WTC11 (cell line): ENCODE data around the gene LGALS3.

Source experiments
- ATF2 ChIP-seq: sonication (generic); formaldehyde crosslinking; IDR thresholded peaks from 2 replicates; pipeline ENCODE4 v1.8.1; 2022; ENCODE audit warnings: low read depth, missing genetic modification reagents, borderline replicate concordance
- CREB1 ChIP-seq: sonication (generic); formaldehyde crosslinking; IDR thresholded peaks from 2 replicates; pipeline ENCODE4 v1.8.0; 2023; ENCODE audit warnings: mild to moderate bottlenecking, missing genetic modification reagents
- CTCF ChIP-seq: fragments of 200-600 bp; IDR thresholded peaks from 2 replicates; pipeline ENCODE4 v1.8.0; 2022; ENCODE audit warnings: antibody characterized with exemption
- E2F4 ChIP-seq: sonication (generic); formaldehyde crosslinking; IDR thresholded peaks from 2 replicates; pipeline ENCODE4 v1.8.1; 2022; ENCODE audit warnings: low read depth, mild to moderate bottlenecking, moderate library complexity, missing genetic modification reagents, borderline replicate concordance
- ELF4 ChIP-seq: sonication (generic); formaldehyde crosslinking; IDR thresholded peaks from 2 replicates; pipeline ENCODE4 v1.8.1; 2022; ENCODE audit warnings: low read depth, mild to moderate bottlenecking, moderate library complexity, missing genetic modification reagents
- HMGXB4 ChIP-seq: sonication (generic); formaldehyde crosslinking; IDR thresholded peaks from 2 replicates; pipeline ENCODE4 v1.8.1; 2023; ENCODE audit warnings: mild to moderate bottlenecking, moderate library complexity, missing genetic modification reagents
- MAX ChIP-seq: sonication (generic); formaldehyde crosslinking; IDR thresholded peaks from 2 replicates; pipeline ENCODE4 v1.8.0; 2022; ENCODE audit warnings: mild to moderate bottlenecking, missing genetic modification reagents
- MLX ChIP-seq: sonication (generic); formaldehyde crosslinking; IDR thresholded peaks from 2 replicates; pipeline ENCODE4 v1.8.1; 2023; ENCODE audit warnings: mild to moderate bottlenecking, missing genetic modification reagents, moderate library complexity
- NFE2L1 ChIP-seq: sonication (generic); formaldehyde crosslinking; IDR thresholded peaks from 2 replicates; pipeline ENCODE4 v1.8.1; 2023; ENCODE audit warnings: missing genetic modification reagents
- NR2C2 ChIP-seq: sonication (generic); formaldehyde crosslinking; IDR thresholded peaks from 2 replicates; pipeline ENCODE4 v1.8.0; 2022; ENCODE audit warnings: mild to moderate bottlenecking, missing genetic modification reagents
- PRRX2 ChIP-seq: fragments of 250-450 bp; sonication (Bioruptor Pico); IDR thresholded peaks from 2 replicates; pipeline ENCODE4 v1.8.0; 2021; ENCODE audit warnings: mild to moderate bottlenecking
- USF2 ChIP-seq: sonication (generic); formaldehyde crosslinking; IDR thresholded peaks from 2 replicates; pipeline ENCODE4 v1.8.1; 2023; ENCODE audit warnings: mild to moderate bottlenecking, missing genetic modification reagents, moderate library complexity
- ZBTB43 ChIP-seq: sonication (generic); formaldehyde crosslinking; IDR thresholded peaks from 2 replicates; pipeline ENCODE4 v1.8.1; 2023; ENCODE audit warnings: mild to moderate bottlenecking, missing genetic modification reagents
- ZNF232 ChIP-seq: sonication (generic); formaldehyde crosslinking; IDR thresholded peaks from 2 replicates; pipeline ENCODE4 v1.8.0; 2022; ENCODE audit warnings: mild to moderate bottlenecking, missing genetic modification reagents

GRCh38 chr14:55127460-55127951 is 1.5 kb upstream of the LGALS3 start:
- no peak for TF ChIP-seq CTCF
- TF ChIP-seq MLX (CRISPR knock-in tag), result no peak
- no peak for TF ChIP-seq USF2 (CRISPR knock-in tag)
- no peak for TF ChIP-seq ZNF232
- no peak for TF ChIP-seq ELF4 (CRISPR knock-in tag)
- no peak for TF ChIP-seq MAX (CRISPR knock-in tag)
- TF ChIP-seq HMGXB4 (CRISPR knock-in tag), result no peak
- TF ChIP-seq CREB1, result no peak
- TF ChIP-seq ZBTB43 (CRISPR knock-in tag), result no peak
- TF ChIP-seq ATF2, result no peak
- TF ChIP-seq NFE2L1 (CRISPR knock-in tag), result no peak
- no peak for TF ChIP-seq NR2C2
- TF ChIP-seq E2F4 (CRISPR knock-in tag), result no peak
- TF ChIP-seq PRRX2 (CRISPR knock-in tag), result no peak
